SH-SY5Y (cell line): ENCODE results near the gene TRIM29.

ENCODE experiments used
- GATA2 ChIP-seq: IDR thresholded peaks from 2 replicates; pipeline ENCODE4 v1.6.1; 2011; ENCODE audit warnings: mild to moderate bottlenecking, low read depth, low read length
- GATA3 ChIP-seq: IDR thresholded peaks from 2 replicates; pipeline ENCODE4 v1.6.1; 2011; ENCODE audit warnings: low read depth, mild to moderate bottlenecking, low read length, moderate library complexity

- TF ChIP-seq GATA2 (no peak), GATA3 (no peak)
Observed at GRCh38 chr11:120141113-120141767, 3.3 kb upstream of the TRIM29 start.
